ENCODE data around the gene FGF18. TPM values are rescaled to one million over a fixed set of nuclear protein-coding genes. Genes with fewer than 3 reads are reported as not detected.

Gene FGF18
- total and polyA plus RNA-seq, 4 experiments from 2014 or later, result 0.09 to 0.32 (median 0.17) TPM; not detected in 1

DNA sequence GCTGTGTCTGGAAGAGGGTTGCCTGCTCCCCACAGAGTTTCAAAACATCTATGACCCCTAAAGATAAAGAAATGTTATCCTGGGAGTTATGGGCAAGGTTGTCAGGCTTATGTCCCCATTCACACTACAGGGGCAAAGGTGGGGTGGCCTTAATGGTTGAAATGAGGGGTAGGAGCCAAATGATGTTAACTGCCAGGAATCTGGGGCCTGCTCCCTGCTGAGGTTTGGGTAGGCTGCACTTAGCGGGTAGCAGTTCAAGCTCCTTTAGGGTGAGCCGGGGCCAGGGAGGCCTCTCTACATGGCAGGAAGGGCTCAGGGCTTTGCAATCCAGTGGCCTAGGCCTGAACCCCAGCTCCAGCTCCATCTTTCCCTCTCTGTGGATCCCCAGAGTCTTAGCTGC, 3.0 kb downstream of the FGF18 start:
- Histone ChIP-seq H3K27me3 (ENCODE audit: insufficient read depth, low read length) (peaks cover 10% of the 10 kb centered on the region), H3K36me3 (ENCODE audit: insufficient read depth, low read length) (no peaks in the 10 kb centered on the region), H3K4me1 (ENCODE audit: insufficient read depth, low read length) (peaks cover 20% of the 10 kb centered on the region), H3K9me3 (ENCODE audit: control insufficient read depth in 1 of 2, low read length in 2 of 2) (no peaks in the 10 kb centered on the region), H3K4me3 (ENCODE audit: low read length in 2 of 2) (no peak overlapping the region), H3K27ac (ENCODE audit: low read depth, low read length) (no peak overlapping the region)
- no peaks in the 10 kb centered on the region for H3K36me3 Mint-ChIP-seq
- CTCF ChIA-PET (ENCODE audit: partially characterized antibody), result no interaction called here
- no peak overlapping the region for H3K27ac Mint-ChIP-seq
- peaks cover 5 to 20% (median 13%) of the 10 kb centered on the region in 4 donors for H3K4me1 Mint-ChIP-seq
- peaks cover 7 to 9% of the 10 kb centered on the region in 2 donors for H3K27me3 Mint-ChIP-seq
- H3K9me3 Mint-ChIP-seq, result no peaks in the 10 kb centered on the region
- POLR2A ChIA-PET (ENCODE audit: partially characterized antibody), result interaction anchor here (1.2 kb wide), 1 partner anchor 35 kb away, joined by 3 read pairs; the partner anchor contains the start of gene NPM1
- no peak overlapping the region for H3K4me3 Mint-ChIP-seq
- intact Hi-C loops (cut with micrococcal nuclease), result no loop called here
- DNase-seq, result no peak

DNA sequence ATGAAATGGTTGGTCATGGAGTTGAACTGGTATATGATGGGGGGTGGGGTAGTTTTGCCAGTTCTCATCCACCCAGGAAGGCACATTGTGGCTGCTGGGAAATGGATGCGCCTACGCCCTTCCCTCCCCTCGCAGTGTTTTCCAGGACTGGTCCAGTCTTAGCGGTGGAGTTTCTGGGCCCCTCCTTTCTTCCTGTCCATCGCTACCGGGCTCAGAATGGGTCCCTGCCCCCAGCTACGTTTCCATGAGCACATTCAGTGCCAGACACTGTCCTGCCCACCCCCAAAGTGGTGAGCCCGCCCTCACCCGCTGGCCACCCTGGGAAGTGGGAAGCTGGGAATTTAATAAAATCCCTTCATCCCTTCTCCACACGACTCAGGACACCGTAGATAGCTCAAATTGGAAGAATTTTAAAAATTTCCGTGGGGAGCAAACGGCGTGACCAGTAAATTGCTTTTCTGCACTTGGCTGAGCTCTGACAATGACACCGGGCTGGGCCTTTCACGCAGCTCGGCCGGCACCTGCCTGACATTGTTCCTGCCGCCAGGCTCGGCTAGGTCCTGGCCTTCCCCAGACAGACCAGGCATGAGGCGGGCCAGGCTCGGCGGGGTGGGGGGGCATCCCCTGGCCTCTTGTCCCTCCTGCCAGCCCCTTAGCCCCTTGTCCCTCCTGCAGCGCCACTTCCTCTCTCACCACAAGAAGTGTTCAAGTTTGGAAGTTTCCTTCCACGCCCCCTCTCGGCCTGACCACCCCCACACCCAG, 3.6 kb downstream of the FGF18 start:
- no peaks in the 10 kb centered on the region for H3K9me3 Mint-ChIP-seq
- intact Hi-C loops (cut with micrococcal nuclease), result no loop called here
- DNase-seq, result no peak
- H3K27ac Mint-ChIP-seq, result no peak overlapping the region
- ChIA-PET CTCF (ENCODE audit: partially characterized antibody) (no interaction called here), POLR2A (ENCODE audit: partially characterized antibody) (interaction anchor here (1.2 kb wide), 1 partner anchor 35 kb away, joined by 3 read pairs; the partner anchor contains the start of gene NPM1)
- Histone ChIP-seq H3K4me1 (ENCODE audit: insufficient read depth, low read length) (peaks cover 20% of the 10 kb centered on the region), H3K27ac (ENCODE audit: low read depth, low read length) (no peak overlapping the region), H3K27me3 (ENCODE audit: insufficient read depth, low read length) (peaks cover 10% of the 10 kb centered on the region), H3K4me3 (ENCODE audit: low read length in 2 of 2) (no peak overlapping the region), H3K36me3 (ENCODE audit: insufficient read depth, low read length) (no peaks in the 10 kb centered on the region), H3K9me3 (ENCODE audit: control insufficient read depth in 1 of 2, low read length in 2 of 2) (no peaks in the 10 kb centered on the region)
- peaks cover 5 to 20% (median 13%) of the 10 kb centered on the region in 4 donors for H3K4me1 Mint-ChIP-seq
- H3K27me3 Mint-ChIP-seq, result peaks cover 7 to 9% of the 10 kb centered on the region in 2 donors
- no peaks in the 10 kb centered on the region for H3K36me3 Mint-ChIP-seq
- no peak overlapping the region for H3K4me3 Mint-ChIP-seq

DNA sequence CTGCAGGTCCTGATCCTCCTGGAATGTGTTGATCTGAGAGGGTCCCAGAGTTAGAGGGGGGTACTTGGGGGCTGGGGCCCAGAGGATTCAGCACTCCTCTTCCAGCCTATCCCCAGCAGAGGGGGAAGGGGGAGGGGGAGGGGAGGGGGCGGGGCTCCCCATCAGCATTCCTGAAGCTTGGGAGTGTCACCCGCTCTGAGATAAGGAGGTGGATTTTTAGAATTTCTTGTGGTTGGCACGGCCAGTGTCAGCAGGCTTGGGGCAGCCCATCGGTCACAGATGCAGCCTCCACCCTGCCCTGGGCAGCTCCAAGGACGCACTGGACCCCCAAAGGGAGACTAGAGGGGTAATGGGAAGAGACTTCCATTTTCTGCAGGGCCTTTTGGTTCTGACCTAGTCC, 5.3 kb downstream of the FGF18 start:
- peaks cover 11% of the 10 kb centered on the region for H3K4me1 ChIP-seq (ENCODE audit: insufficient read depth, low read length)
- intact Hi-C loops (cut with micrococcal nuclease), result no loop called here
- H3K27ac Mint-ChIP-seq, result no peak overlapping the region
- H3K27me3 Mint-ChIP-seq, result peaks cover 7 to 9% of the 10 kb centered on the region in 2 donors
- no peak for DNase-seq
- CTCF ChIA-PET (ENCODE audit: partially characterized antibody), result no interaction called here
- POLR2A ChIA-PET (ENCODE audit: partially characterized antibody), result no interaction called here
- no peak overlapping the region for H3K4me3 ChIP-seq (ENCODE audit: low read length in 2 of 2)
- peaks cover 2 to 12% (median 6%) of the 10 kb centered on the region in 4 donors for H3K4me1 Mint-ChIP-seq
- H3K36me3 Mint-ChIP-seq, result no peaks in the 10 kb centered on the region
- no peak overlapping the region for H3K27ac ChIP-seq (ENCODE audit: low read depth, low read length)
- H3K9me3 ChIP-seq (ENCODE audit: control insufficient read depth in 1 of 2, low read length in 2 of 2), result no peaks in the 10 kb centered on the region
- no peak overlapping the region for H3K4me3 Mint-ChIP-seq
- H3K36me3 ChIP-seq (ENCODE audit: insufficient read depth, low read length), result no peaks in the 10 kb centered on the region
- H3K27me3 ChIP-seq (ENCODE audit: insufficient read depth, low read length), result peaks cover 10% of the 10 kb centered on the region
- no peaks in the 10 kb centered on the region for H3K9me3 Mint-ChIP-seq

DNA sequence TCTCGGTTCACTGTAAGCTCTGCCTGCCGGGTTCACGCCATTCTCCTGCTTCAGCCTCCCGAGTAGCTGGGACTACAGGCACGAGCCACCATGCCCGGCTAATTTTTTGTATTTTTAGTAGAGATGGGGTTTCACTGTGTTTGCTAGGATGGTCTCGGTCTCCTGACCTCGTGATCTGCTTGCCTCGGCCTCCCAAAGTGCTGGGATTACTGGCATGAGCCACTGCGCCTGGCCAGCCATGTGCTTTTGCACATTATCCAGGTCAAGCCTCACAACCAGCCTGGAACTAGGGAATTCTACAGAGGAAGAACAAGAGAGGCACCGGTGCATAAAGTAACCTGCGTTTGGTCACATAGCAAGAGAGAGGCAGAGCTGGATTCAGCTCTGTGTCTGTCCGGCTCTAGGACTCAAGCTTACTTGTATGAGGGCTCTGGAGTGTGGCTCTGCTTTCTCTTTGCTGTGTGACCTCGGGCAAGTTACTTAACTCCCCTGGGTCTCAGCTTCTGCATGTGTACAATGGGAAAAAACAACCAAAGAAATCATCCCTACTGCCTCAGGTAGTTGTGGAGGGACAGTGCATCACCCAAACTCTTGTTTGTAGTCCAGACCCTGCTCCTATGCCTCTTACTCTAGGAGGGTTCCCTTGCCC, 6.3 kb downstream of the FGF18 start:
- Mint-ChIP-seq H3K27me3 (peaks cover 3 to 9% of the 10 kb centered on the region in 2 donors), H3K4me1 (peaks cover 0 to 5% (median 4%) of the 10 kb centered on the region in 4 donors), H3K4me3 (no peak overlapping the region), H3K9me3 (no peaks in the 10 kb centered on the region), H3K27ac (no peak overlapping the region), H3K36me3 (no peaks in the 10 kb centered on the region)
- no peaks in the 10 kb centered on the region for H3K9me3 ChIP-seq (ENCODE audit: control insufficient read depth in 1 of 2, low read length in 2 of 2)
- intact Hi-C loops (cut with micrococcal nuclease), result no loop called here
- peaks cover 9% of the 10 kb centered on the region for H3K27me3 ChIP-seq (ENCODE audit: insufficient read depth, low read length)
- POLR2A ChIA-PET (ENCODE audit: partially characterized antibody), result no interaction called here
- no peak overlapping the region for H3K27ac ChIP-seq (ENCODE audit: low read depth, low read length)
- H3K4me1 ChIP-seq (ENCODE audit: insufficient read depth, low read length), result peaks cover 3% of the 10 kb centered on the region
- no peak for DNase-seq
- CTCF ChIA-PET (ENCODE audit: partially characterized antibody), result interaction anchor here (0.7 kb wide), 1 partner anchor 569 kb away, joined by 3 read pairs; no protein-coding TSS in a partner anchor
- H3K36me3 ChIP-seq (ENCODE audit: insufficient read depth, low read length), result no peaks in the 10 kb centered on the region
- H3K4me3 ChIP-seq (ENCODE audit: low read length in 2 of 2), result no peak overlapping the region

DNA sequence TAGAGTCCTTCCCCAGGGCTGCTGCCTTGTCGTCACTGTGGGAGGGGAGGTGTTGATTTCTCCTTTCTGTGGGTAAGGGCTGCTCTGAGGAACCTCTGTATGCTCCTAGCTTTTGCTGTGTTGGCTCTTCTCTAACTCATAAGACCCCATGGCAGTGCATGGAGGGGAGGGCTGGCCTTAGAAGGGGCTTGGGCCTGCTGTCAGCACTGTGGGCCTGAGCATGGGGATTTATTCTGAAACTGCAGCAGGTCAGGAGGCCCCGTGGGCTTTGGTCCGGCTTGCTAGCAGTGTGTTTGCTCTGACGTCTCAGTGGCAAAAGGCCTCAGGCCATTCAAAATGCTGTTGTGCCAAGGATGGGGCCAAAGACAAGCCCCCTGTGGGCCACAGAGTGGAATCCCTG, 6.8 kb downstream of the FGF18 start:
- Histone ChIP-seq H3K9me3 (ENCODE audit: control insufficient read depth in 1 of 2, low read length in 2 of 2) (no peaks in the 10 kb centered on the region), H3K4me1 (ENCODE audit: insufficient read depth, low read length) (no peaks in the 10 kb centered on the region), H3K27ac (ENCODE audit: low read depth, low read length) (no peak overlapping the region), H3K36me3 (ENCODE audit: insufficient read depth, low read length) (no peaks in the 10 kb centered on the region), H3K27me3 (ENCODE audit: insufficient read depth, low read length) (peaks cover 3% of the 10 kb centered on the region), H3K4me3 (ENCODE audit: low read length in 2 of 2) (no peak overlapping the region)
- Mint-ChIP-seq H3K27me3 (peaks cover 0 to 7% of the 10 kb centered on the region in 2 donors), H3K9me3 (no peaks in the 10 kb centered on the region), H3K4me3 (no peak overlapping the region), H3K36me3 (no peaks in the 10 kb centered on the region), H3K27ac (no peak overlapping the region), H3K4me1 (no peaks in the 10 kb centered on the region)
- DNase-seq, result no peak
- CTCF ChIA-PET (ENCODE audit: partially characterized antibody), result no interaction called here
- intact Hi-C loops (cut with micrococcal nuclease), result no loop called here
- POLR2A ChIA-PET (ENCODE audit: partially characterized antibody), result no interaction called here

DNA sequence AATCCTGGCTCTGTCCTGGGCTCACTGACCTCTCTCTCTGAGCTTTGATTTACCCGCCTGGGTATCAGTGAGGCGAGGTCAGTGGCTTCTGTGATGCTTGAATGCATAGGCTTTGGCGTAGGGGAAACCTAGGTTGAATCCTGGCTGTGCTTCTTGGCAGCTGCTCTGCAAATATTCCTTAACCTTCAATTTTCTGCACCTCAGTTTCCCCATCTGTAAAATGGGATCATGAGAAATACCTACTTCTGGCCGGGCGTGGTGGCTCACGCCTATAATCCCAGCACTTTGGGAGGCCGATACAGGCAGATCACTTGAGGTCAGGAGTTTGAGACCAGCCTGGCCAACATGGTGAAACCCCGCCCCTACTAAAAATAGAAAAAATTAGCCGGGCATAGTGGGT, 7.2 kb downstream of the FGF18 start:
- H3K4me1 ChIP-seq (ENCODE audit: insufficient read depth, low read length), result no peaks in the 10 kb centered on the region
- Mint-ChIP-seq H3K4me1 (no peaks in the 10 kb centered on the region), H3K27ac (no peak overlapping the region), H3K27me3 (peaks cover 0 to 5% of the 10 kb centered on the region in 2 donors), H3K9me3 (no peaks in the 10 kb centered on the region), H3K4me3 (no peak overlapping the region), H3K36me3 (no peaks in the 10 kb centered on the region)
- no peaks in the 10 kb centered on the region for H3K9me3 ChIP-seq (ENCODE audit: control insufficient read depth in 1 of 2, low read length in 2 of 2)
- ChIA-PET CTCF (ENCODE audit: partially characterized antibody) (no interaction called here), POLR2A (ENCODE audit: partially characterized antibody) (interaction anchor here (0.6 kb wide), 1 partner anchor 14 kb away, joined by 3 read pairs; no protein-coding TSS in a partner anchor)
- no peaks in the 10 kb centered on the region for H3K27me3 ChIP-seq (ENCODE audit: insufficient read depth, low read length)
- H3K36me3 ChIP-seq (ENCODE audit: insufficient read depth, low read length), result no peaks in the 10 kb centered on the region
- no peak for DNase-seq
- no peak overlapping the region for H3K4me3 ChIP-seq (ENCODE audit: low read length in 2 of 2)
- H3K27ac ChIP-seq (ENCODE audit: low read depth, low read length), result no peak overlapping the region
- intact Hi-C loops (cut with micrococcal nuclease), result no loop called here

DNA sequence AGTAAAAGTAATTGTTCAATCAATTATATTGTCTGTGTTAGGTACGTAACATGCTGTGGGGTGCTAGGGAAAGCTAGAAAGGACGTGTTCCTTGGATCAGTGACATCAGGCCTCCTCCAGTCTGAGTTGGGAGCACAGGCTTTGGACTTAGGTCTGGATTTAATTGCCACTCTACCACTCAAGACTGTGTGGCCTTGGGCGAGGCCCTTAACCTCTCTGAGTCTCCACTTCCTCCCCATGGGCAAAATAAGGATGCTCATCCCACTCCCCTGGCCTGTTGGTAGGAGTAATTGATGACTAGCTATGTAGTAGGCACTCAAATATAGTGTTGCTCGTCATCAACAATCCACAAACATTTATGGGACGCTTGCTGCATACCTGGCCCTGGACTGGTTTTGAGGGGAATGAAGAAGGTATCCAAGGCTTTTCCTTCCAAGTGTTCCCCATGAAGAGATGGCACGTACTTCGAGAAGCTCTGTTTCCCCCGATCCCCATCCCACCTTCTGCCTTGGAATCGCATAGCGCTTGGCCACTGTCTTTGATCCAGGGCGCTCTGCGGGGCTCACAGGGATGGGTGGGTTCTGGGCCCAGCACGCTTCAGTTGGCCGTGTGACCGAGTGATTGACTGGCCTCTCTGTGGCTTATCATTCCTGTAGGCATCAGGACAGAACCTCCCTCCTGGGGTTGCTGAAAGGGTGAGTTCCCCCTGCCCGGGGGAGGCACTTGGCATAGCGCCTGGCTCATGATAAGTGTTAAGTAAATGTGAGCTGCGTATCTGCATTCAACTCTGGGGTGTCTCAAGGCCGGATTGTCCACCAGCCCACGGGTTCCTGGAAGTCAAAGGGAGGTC, 8.1 kb downstream of the FGF18 start:
- Histone ChIP-seq H3K27ac (ENCODE audit: low read depth, low read length) (no peak overlapping the region), H3K27me3 (ENCODE audit: insufficient read depth, low read length) (no peaks in the 10 kb centered on the region), H3K4me3 (ENCODE audit: low read length in 2 of 2) (no peak overlapping the region), H3K36me3 (ENCODE audit: insufficient read depth, low read length) (no peaks in the 10 kb centered on the region), H3K9me3 (ENCODE audit: control insufficient read depth in 1 of 2, low read length in 2 of 2) (no peaks in the 10 kb centered on the region), H3K4me1 (ENCODE audit: insufficient read depth, low read length) (no peaks in the 10 kb centered on the region)
- no peaks in the 10 kb centered on the region for H3K9me3 Mint-ChIP-seq
- intact Hi-C loops (cut with micrococcal nuclease), result no loop called here
- H3K27ac Mint-ChIP-seq, result no peak overlapping the region
- no peaks in the 10 kb centered on the region for H3K36me3 Mint-ChIP-seq
- peaks cover 0 to 2% of the 10 kb centered on the region in 2 donors for H3K27me3 Mint-ChIP-seq
- POLR2A ChIA-PET (ENCODE audit: partially characterized antibody), result interaction anchor here (0.6 kb wide), 1 partner anchor 13 kb away, joined by 3 read pairs; no protein-coding TSS in a partner anchor
- CTCF ChIA-PET (ENCODE audit: partially characterized antibody), result no interaction called here
- no peak overlapping the region for H3K4me3 Mint-ChIP-seq
- DNase-seq, result no peak
- no peaks in the 10 kb centered on the region for H3K4me1 Mint-ChIP-seq

Data from CD4-positive, alpha-beta memory T cell (primary cell).